NCI-H524 (cell line): ENCODE measurements around the gene MIEF2.

ENCODE experiments used
- DNase-seq, 2 experiments: peaks; one replicate each; lab custom pipeline; 2025; lab: John Stamatoyannopoulos, UW

MIEF2 gene

DNA sequence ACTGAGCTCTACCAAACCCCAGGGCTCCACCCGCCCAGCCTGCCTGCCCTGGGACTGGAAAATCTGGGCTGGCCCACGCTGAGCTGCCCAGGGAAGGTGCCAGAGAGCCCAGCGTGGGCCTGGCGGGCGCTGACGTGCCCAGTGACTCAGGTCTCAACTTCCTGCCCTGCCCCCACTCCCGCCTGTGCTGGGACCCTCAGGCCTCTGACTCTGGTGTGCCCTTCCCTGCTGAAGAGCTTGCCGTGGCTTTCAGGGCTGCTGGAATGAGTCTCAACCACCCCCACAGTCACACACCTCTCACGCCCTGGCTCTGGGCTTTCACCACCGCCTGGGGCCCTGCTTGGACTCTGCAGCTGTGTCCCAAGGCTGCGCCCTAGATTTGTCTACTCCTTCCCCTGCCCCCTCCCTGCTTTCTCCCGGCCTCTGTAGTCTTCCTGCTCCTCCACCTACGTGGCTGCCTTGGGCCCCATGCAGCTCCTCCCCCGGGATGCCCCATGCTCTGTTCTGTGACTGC lies 24.7 kb upstream of the MIEF2 start:
- DNase-seq = no peak

GRCh38 chr17:18236494-18236893 lies 24.0 kb upstream of the MIEF2 start:
- no peak for DNase-seq

- DNase-seq = no peak
Measured at GRCh38 chr17:18237461-18237860, 23.0 kb upstream of the MIEF2 start.

DNA sequence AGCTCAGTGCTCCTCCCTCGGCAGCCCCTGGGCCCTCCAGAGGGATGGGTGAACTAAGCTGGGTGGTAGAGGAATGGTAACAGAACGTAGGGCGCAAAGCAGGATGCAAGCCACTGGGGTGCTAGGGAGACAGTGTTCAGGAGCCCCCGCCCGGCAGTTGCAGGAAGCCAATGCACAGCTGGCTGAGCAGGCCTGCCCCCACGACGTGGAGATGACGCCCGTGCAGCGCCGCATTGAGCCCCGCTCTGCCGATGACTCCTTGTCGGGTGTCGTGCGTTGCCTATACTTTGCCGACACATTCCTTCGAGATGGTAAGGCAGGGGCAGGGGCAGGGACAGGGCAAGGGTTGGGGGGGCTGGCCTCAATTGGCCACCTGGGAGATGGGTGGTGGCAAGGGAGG lies 22.2 kb upstream of the MIEF2 start:
- DNase-seq = no peak

- DNase-seq = no peak
Measured at GRCh38 chr17:18240449-18240848, 20.0 kb upstream of the MIEF2 start.

- DNase-seq = no peak
Measured at GRCh38 chr17:18241229-18241871, 19.1 kb upstream of the MIEF2 start.

GRCh38 chr17:18245038-18245776 lies 15.3 kb upstream of the MIEF2 start:
- no peak for DNase-seq

DNA sequence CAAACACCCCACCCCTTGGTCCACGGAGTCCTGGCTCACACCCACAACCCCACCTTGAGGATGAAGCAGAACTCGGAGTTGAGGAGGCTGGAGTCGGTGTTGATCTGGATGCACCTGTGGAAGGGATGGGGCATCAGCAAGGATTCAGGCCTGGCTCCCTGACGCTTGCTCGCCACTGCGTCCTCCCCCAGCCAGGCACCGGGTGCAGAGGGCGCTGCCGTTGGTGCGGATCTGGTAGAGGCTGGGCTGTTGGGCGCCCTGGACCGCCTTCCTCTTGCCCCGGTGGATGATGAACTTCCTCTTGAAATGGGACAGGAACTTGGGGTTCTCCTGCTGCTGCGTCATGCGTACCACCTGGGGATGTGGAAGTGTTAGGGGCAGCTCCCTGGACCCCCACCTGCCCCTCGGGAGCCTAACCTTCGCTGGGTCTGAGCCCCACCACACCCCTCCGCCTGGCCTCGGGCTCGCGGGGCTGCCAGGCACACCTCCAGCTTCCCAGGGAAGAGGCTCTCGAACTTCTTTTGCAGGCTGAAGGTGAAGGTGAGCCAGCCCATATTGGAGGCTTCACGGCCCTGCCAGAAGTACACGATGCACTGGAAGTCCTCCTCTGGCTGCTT lies 14.2 kb upstream of the MIEF2 start:
- no peak for DNase-seq

DNA sequence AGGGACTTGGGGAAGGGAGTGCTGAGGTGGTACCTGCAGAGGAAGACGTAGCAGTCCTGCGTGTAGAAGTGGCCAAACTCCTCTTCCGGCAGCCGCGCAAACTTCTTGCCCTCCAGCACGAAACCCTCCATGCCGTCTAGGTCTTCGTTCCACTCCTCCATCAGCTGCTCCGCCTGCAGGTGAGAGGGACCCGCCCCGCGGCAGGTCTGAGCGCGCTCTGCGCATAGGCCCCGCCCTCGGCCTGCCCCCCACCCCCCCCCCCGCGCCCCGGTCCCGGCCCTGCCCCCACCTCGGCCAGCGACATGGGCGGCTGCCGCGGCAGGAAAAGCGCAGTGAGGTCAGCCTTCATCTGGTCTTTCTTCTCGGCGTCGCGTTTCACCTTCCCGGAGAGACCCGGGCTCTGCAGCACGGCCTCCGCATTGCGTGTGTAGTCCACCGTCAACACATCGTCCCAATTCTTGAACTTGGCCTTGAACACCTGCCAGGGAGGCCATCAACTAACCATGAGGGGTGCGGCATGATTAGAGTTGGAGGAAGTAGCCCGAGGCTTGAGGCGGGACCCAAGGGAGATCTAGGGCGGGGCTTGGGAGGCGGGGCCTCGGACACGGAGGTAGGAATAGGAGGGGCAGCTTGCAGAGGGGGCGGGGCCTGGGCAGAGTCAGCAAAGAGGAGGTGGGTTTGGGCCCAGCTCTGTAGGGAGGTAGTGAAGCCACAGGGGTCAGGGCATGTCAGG lies 13.4 kb upstream of the MIEF2 start:
- no peak for DNase-seq

- no peak for DNase-seq
Measured at GRCh38 chr17:18247613-18248001, 12.9 kb upstream of the MIEF2 start.

- peak; percentile 60 to 79 for DNase-seq
Measured at GRCh38 chr17:18248300-18248731, 12.1 kb upstream of the MIEF2 start.

DNA sequence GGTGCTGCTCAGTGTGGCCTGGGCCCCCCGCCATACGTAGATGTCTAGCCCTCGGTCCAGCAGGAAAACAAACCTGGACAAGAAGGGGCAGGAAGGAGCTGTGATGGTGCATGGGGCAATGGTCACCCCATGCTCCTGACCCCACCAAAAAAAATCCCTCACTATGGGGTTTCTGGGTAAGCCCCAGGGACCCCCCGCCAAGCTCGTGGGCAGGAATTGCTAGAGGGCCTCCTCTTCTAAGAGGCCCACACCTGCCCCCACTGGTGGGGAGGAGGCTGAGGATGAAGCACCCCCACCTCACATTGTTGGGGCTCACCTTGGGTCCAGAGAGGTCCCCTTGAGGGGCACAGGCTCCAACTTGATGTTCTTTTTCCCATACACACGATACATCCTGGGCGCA lies 11.7 kb upstream of the MIEF2 start:
- DNase-seq = no peak

DNA sequence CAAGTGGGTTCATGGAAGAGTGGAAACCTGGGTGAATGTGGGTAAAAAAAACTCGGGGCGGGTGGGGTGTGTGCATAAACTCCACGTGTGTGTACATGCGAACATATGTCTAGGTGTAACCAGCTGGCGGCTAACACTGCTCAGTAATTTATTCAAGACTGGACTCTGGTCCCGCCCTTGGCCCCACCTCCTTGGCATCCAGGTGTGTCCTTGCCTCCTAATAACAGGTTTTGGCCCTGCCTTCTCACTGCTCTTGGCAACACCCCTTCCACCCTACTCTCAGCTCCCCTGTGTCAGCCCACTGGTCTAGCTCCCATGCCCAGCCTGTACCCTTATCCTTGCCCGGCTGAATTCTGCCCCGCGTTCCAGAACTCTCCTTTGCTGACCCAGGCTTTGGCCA lies 10.2 kb upstream of the MIEF2 start:
- no peak for DNase-seq

- no peak for DNase-seq
Measured at GRCh38 chr17:18250708-18251107, 9.8 kb upstream of the MIEF2 start.

GRCh38 chr17:18251204-18251603 lies 9.3 kb upstream of the MIEF2 start:
- DNase-seq = no peak

DNA sequence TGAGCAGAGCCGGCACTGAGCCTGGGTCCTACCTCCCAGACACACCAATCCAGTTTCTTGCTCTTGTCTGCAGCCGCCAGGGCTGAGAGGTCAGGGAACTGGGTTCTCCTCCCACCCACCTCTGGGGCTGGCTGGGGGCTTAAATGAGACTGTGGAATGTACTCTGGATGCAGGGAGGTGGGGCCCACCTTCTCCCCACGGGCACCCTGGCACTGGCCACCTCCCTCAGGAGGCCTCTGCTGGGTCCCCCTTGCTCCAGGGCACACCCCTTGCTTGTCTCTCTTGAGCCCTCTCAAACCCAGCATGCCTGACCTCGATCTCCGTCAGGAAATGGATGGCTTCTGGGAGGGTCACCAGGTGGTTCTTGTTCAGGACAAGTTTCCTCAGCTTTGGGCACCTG lies 8.3 kb upstream of the MIEF2 start:
- DNase-seq = no peak

DNA sequence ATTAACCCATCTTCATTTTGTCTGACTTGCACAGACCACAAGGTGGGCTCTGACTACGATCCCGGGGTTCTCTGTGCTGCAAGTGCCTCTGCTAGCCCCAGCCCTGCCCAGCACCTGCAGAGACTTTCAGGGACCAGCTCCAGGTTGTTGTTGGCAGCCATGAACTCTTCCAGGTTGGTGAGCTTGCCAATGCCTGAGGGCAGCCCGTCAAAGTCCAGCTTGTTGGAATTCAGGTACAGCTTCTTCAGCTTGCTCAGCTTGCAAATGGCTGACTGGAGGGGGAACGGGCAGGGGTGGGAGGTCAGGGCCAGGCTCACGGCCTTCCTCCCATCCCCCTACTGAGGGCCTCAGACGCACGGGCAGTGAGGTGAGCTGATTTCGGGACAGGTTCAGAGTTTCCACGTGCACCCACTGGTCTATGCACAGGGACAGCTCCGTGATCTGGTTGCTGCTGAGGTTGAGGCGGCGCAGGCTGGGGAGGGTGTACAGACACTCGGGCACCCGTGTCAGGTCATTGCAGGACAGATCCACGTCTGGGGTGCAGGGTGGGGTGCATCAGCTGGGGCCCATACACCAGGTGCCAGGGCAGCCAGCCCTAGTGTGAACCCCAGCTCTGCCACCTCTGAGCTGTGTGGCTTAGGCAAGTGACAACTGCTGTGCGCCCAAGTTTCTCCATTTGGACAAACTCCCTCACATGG lies 7.1 kb upstream of the MIEF2 start:
- DNase-seq = no peak

DNA sequence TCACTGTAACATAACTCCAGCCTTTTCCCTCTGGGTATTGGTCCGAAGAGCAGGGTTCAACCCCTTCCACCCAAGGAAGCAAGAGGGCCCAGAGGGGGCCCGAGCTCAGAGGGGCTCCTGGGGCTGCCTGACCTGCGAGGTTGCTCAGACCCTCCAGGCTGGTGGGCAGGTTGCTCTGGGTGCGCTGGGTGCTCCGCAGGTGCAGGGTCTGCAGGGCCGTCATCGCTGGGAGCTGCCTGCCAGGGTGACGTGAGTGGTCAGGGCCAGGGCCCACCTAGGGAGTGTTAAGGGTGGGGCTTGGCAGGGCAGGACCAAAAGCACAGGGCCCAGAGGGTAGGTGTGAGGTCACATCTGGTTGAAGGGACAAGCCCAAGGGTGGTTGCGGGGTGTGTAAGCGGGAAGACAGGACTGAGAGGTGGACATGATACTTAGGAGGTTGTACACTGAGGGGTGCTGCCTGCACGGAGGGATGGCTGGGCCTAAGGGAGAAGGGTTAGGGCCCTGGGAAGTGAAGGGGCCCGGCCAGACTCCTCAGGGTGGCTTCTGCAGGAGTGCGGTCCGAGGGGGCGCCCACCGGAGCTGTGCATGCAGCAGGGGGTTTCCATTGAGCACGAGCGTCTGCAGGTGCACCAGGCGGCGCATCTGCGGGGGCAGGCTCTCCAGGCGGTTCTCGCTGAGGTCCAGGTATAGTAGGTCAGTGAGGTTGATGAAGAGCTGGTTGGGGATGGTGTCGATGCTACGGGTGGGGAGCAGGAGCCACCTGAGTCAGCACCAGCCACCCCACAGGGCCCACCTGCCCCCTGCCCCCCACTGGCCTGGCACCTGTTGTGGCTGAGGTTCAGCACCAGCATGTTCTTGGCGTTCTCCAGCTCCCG lies 6.3 kb upstream of the MIEF2 start:
- DNase-seq = no peak

GRCh38 chr17:18254888-18255649 lies 5.4 kb upstream of the MIEF2 start:
- DNase-seq = no peak

DNA sequence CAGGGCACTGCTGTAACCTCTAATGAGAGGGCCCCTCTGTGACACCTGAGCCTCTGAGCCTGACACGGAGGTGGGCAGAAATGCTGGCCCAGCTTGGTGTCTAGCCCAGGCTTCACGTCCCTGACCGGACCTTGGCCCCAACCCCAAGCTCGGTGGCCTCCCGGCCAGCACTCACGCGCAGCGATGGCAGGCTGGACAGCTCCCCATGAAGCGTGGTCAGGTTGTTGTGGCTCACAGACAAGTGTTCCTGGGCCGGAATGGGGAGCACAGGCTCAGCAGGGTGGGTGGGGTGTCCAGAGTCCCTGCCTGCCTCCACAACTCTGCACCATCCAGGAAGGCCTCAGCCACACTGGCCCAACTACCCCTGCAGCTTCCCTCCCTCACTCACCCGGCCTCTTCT lies 4.1 kb upstream of the MIEF2 start:
- DNase-seq = no peak
